HEK293 (cell line): ENCODE data around the gene PTPRR.

Experiments used
- CTCF ChIA-PET: fragments of 350-600 bp; formaldehyde crosslinking; extraction: SDS; loops from one replicate; lab custom pipeline; 2021; ENCODE audit warnings: antibody characterized with exemption; lab: Yijun Ruan, JAX
- POLR2A ChIA-PET: fragments of 300-600 bp; formaldehyde crosslinking; extraction: SDS; loops from one replicate; lab custom pipeline; 2020; ENCODE audit warnings: antibody characterized with exemption, inconsistent platforms; lab: Yijun Ruan, JAX
- H3K27ac ChIP-seq: fragments of 200-500 bp; sonication (Bioruptor generic); 2 replicates; pipeline ENCODE4 v1.5.1; 2014; ENCODE audit warnings: low read depth, low read length, control low read depth, inconsistent platforms; ENCODE audit errors: extremely low read depth
- H3K36me3 ChIP-seq, 2 experiments: fragments of 200-500 bp in 1 of 2; sonication (Bioruptor generic) in 1 of 2; 1 replicate in 1 of 2; 2 replicates in 1 of 2; pipeline ENCODE4 v1.5.1; 2014 to 2017; ENCODE audit warnings: inconsistent platforms in 2 of 2, low read length in 2 of 2; ENCODE audit not compliant: control insufficient read depth in 2 of 2, insufficient read depth in 1 of 2
- H3K4me1 ChIP-seq: fragments of 200-500 bp; sonication (Bioruptor generic); 2 replicates; pipeline ENCODE4 v1.5.1; 2014; ENCODE audit warnings: mild to moderate bottlenecking, low read length, inconsistent platforms; ENCODE audit not compliant: control insufficient read depth, insufficient read depth
- H3K4me3 ChIP-seq: 2 replicates; pipeline ENCODE4 v1.5.1; 2011; ENCODE audit warnings: low read depth, mild to moderate bottlenecking, control low read depth, low read length, moderate library complexity
- H3K9me3 ChIP-seq: fragments of 200-500 bp; sonication (Bioruptor generic); 2 replicates; pipeline ENCODE4 v1.5.1; 2014; ENCODE audit warnings: low read depth, low read length, inconsistent platforms; ENCODE audit not compliant: control insufficient read depth, insufficient read depth
- GFI1B ChIP-seq: fragments of 450-650 bp; formaldehyde crosslinking; IDR thresholded peaks from 2 replicates; pipeline ENCODE4 v1.5.1; 2016; ENCODE audit warnings: missing biosample characterization, missing genetic modification characterization
- KLF9 ChIP-seq: fragments of 450-650 bp; formaldehyde crosslinking; IDR thresholded peaks from 2 replicates; pipeline ENCODE4 v1.5.1; 2016; ENCODE audit warnings: missing biosample characterization, missing genetic modification characterization, low read depth
- PATZ1 ChIP-seq: fragments of 450-650 bp; formaldehyde crosslinking; IDR thresholded peaks from 2 replicates; pipeline ENCODE4 v1.5.1; 2016; ENCODE audit warnings: missing biosample characterization, missing genetic modification characterization
- SCRT2 ChIP-seq: fragments of 450-650 bp; formaldehyde crosslinking; IDR thresholded peaks from 2 replicates; pipeline ENCODE4 v1.5.1; 2016; ENCODE audit warnings: missing biosample characterization, missing genetic modification characterization
- ZBTB7A ChIP-seq: fragments of 450-650 bp; formaldehyde crosslinking; IDR thresholded peaks from 2 replicates; pipeline ENCODE4 v1.5.1; 2016; ENCODE audit warnings: low read depth, missing biosample characterization, missing genetic modification characterization
- ZNF518A ChIP-seq: fragments of 450-650 bp; formaldehyde crosslinking; conservative IDR thresholded peaks from 2 replicates; pipeline ENCODE4 v1.5.1; 2016; ENCODE audit warnings: low read depth, missing biosample characterization, missing genetic modification characterization
- TF ChIP-seq, protein P1 (sequence below): fragments of 450-650 bp; formaldehyde crosslinking; IDR thresholded peaks from 2 replicates; pipeline ENCODE4 v1.5.0; 2017; ENCODE audit warnings: missing biosample characterization, missing genetic modification characterization, borderline replicate concordance
- TF ChIP-seq, protein P2 (sequence below): fragments of 450-650 bp; formaldehyde crosslinking; IDR thresholded peaks from 2 replicates; pipeline ENCODE4 v1.5.1; 2016; ENCODE audit warnings: missing biosample characterization, missing genetic modification characterization

The PTPRR gene

DNA sequence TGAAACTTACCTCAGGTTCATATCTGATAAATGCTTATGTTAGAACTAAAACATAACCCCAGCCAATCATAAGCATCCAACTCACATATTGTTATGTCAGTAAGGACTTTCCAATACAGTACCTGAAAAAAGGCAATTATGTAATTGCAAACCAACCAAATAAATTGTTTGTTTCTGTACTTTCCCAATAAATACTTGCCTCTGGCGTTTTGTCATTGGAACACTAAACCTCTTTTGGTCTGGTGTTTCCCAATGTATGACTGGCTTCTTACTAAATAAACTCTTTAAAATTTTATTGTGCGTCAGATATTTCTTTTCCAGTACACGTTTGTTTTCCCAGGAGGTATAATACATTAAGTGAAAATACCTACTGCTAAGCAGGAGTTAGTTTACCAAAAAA lies 276.6 kb downstream of the PTPRR start:
- H3K4me1 ChIP-seq, result peaks cover 4% of the 10 kb centered on the region; the same call in 1 of the 2 replicates
- H3K4me3 ChIP-seq, result no peak overlapping the region
- TF ChIP-seq, protein P1, sequence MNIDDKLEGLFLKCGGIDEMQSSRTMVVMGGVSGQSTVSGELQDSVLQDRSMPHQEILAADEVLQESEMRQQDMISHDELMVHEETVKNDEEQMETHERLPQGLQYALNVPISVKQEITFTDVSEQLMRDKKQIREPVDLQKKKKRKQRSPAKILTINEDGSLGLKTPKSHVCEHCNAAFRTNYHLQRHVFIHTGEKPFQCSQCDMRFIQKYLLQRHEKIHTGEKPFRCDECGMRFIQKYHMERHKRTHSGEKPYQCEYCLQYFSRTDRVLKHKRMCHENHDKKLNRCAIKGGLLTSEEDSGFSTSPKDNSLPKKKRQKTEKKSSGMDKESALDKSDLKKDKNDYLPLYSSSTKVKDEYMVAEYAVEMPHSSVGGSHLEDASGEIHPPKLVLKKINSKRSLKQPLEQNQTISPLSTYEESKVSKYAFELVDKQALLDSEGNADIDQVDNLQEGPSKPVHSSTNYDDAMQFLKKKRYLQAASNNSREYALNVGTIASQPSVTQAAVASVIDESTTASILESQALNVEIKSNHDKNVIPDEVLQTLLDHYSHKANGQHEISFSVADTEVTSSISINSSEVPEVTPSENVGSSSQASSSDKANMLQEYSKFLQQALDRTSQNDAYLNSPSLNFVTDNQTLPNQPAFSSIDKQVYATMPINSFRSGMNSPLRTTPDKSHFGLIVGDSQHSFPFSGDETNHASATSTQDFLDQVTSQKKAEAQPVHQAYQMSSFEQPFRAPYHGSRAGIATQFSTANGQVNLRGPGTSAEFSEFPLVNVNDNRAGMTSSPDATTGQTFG (tag by site-specific recombination), result no peak
- TF ChIP-seq SCRT2 (tag by site-specific recombination), result no peak
- ChIA-PET POLR2A (no interaction called here), CTCF (interaction anchor here (0.6 kb wide), 1 partner anchor 1034 kb away, joined by 3 read pairs; no protein-coding TSS in a partner anchor)
- no peaks in the 10 kb centered on the region for H3K9me3 ChIP-seq
- H3K27ac ChIP-seq, result no peak overlapping the region
- no peaks in the 10 kb centered on the region for H3K36me3 ChIP-seq

GRCh38 chr12:70641691-70642090 lies 278.8 kb downstream of the PTPRR start:
- no peak overlapping the region for H3K4me3 ChIP-seq
- no peak overlapping the region for H3K27ac ChIP-seq
- TF ChIP-seq, protein P2, sequence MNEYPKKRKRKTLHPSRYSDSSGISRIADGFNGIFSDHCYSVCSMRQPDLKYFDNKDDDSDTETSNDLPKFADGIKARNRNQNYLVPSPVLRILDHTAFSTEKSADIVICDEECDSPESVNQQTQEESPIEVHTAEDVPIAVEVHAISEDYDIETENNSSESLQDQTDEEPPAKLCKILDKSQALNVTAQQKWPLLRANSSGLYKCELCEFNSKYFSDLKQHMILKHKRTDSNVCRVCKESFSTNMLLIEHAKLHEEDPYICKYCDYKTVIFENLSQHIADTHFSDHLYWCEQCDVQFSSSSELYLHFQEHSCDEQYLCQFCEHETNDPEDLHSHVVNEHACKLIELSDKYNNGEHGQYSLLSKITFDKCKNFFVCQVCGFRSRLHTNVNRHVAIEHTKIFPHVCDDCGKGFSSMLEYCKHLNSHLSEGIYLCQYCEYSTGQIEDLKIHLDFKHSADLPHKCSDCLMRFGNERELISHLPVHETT (tag by site-specific recombination), result no peak
- no peak for TF ChIP-seq KLF9
- no peaks in the 10 kb centered on the region for H3K36me3 ChIP-seq
- POLR2A ChIA-PET, result no interaction called here
- no peaks in the 10 kb centered on the region for H3K9me3 ChIP-seq
- H3K4me1 ChIP-seq, result peaks cover 14% of the 10 kb centered on the region
- CTCF ChIA-PET, result interaction anchor here (0.6 to 1.2 kb wide), 2 partner anchors 23 to 281 kb away, joined by 3 to 4 read pairs; no protein-coding TSS in a partner anchor

GRCh38 chr12:70640901-70641300 lies 279.6 kb downstream of the PTPRR start:
- POLR2A ChIA-PET, result no interaction called here
- CTCF ChIA-PET, result interaction anchor here (1.2 kb wide), 1 partner anchor 8 kb away, joined by 4 read pairs; no protein-coding TSS in a partner anchor
- H3K9me3 ChIP-seq, result no peaks in the 10 kb centered on the region
- H3K4me3 ChIP-seq, result no peak overlapping the region
- no peak overlapping the region for H3K27ac ChIP-seq
- no peaks in the 10 kb centered on the region for H3K36me3 ChIP-seq
- no peak for TF ChIP-seq ZNF518A (tag by site-specific recombination)
- TF ChIP-seq GFI1B (tag by site-specific recombination), result no peak
- TF ChIP-seq PATZ1, result no peak
- TF ChIP-seq ZBTB7A (tag by site-specific recombination), result no peak
- peaks cover 10% of the 10 kb centered on the region for H3K4me1 ChIP-seq
